ENCODE data around the gene FLNC.

The FLNC gene

GRCh38 chr7:128863433-128863989, 33.3 kb downstream of the FLNC start:
- DNase-seq, result peak; percentile 91

GRCh38 chr7:128865303-128865702, 35.1 kb downstream of the FLNC start:
- no peak for DNase-seq

GRCh38 chr7:128865996-128866877, 36.0 kb downstream of the FLNC start:
- DNase-seq, result no peak

- peak; percentile 31 for DNase-seq
Measured at GRCh38 chr7:128867241-128867640, 37.0 kb downstream of the FLNC start.

GRCh38 chr7:128867842-128868623, 37.8 kb downstream of the FLNC start:
- DNase-seq, result peak; percentile 83

- peak; percentile 85 for DNase-seq
Measured at GRCh38 chr7:128868624-128869137, 38.5 kb downstream of the FLNC start.

- DNase-seq, result peak; percentile 92
Measured at GRCh38 chr7:128869138-128869943, 39.1 kb downstream of the FLNC start.

- peak; percentile 65 for DNase-seq
Measured at GRCh38 chr7:128869944-128870285, 39.7 kb downstream of the FLNC start.

- no peak for DNase-seq
Measured at GRCh38 chr7:128871050-128871449, 40.8 kb downstream of the FLNC start.

GRCh38 chr7:128872394-128872824, 42.2 kb downstream of the FLNC start:
- no peak for DNase-seq

GRCh38 chr7:128873234-128873633, 43.0 kb downstream of the FLNC start:
- no peak for DNase-seq

- peak; percentile 92 for DNase-seq
Measured at GRCh38 chr7:128874140-128875031, 44.2 kb downstream of the FLNC start.

GRCh38 chr7:128875523-128875948, 45.3 kb downstream of the FLNC start:
- DNase-seq, result no peak

- no peak for DNase-seq
Measured at GRCh38 chr7:128876127-128876526, 45.9 kb downstream of the FLNC start.

GRCh38 chr7:128876586-128876977, 46.4 kb downstream of the FLNC start:
- DNase-seq, result no peak

- no peak for DNase-seq
Measured at GRCh38 chr7:128876978-128877755, 47.0 kb downstream of the FLNC start.

GRCh38 chr7:128877756-128878120, 47.5 kb downstream of the FLNC start:
- no peak for DNase-seq

GRCh38 chr7:128878226-128879105, 48.3 kb downstream of the FLNC start:
- no peak for DNase-seq

GRCh38 chr7:128879461-128879938, 49.3 kb downstream of the FLNC start:
- peak; percentile 65 for DNase-seq
